ENCODE results near the gene SNAP47.

SNAP47 gene

GRCh38 chr1:227785805-227786671 lies 50.8 kb downstream of the SNAP47 start:
- no peak for DNase-seq (ENCODE audit: low read depth)

GRCh38 chr1:227786673-227787512 lies 51.7 kb downstream of the SNAP47 start:
- no peak for DNase-seq (ENCODE audit: low read depth)

GRCh38 chr1:227787513-227788270 lies 52.5 kb downstream of the SNAP47 start:
- DNase-seq (ENCODE audit: low read depth): peak; percentile 54

- no peak for DNase-seq (ENCODE audit: low read depth)
Measured at GRCh38 chr1:227788271-227789083, 53.2 kb downstream of the SNAP47 start.

- DNase-seq (ENCODE audit: low read depth): no peak
Measured at GRCh38 chr1:227789084-227790033, 54.1 kb downstream of the SNAP47 start.

GRCh38 chr1:227790034-227790400 lies 54.8 kb downstream of the SNAP47 start:
- no peak for DNase-seq (ENCODE audit: low read depth)

- no peak for DNase-seq (ENCODE audit: low read depth)
Measured at GRCh38 chr1:227790868-227791267, 55.6 kb downstream of the SNAP47 start.

GRCh38 chr1:227791425-227792143 lies 56.3 kb downstream of the SNAP47 start:
- no peak for DNase-seq (ENCODE audit: low read depth)

- no peak for DNase-seq (ENCODE audit: low read depth)
Measured at GRCh38 chr1:227792216-227793078, 57.2 kb downstream of the SNAP47 start.

GRCh38 chr1:227793079-227793947 lies 58.1 kb downstream of the SNAP47 start:
- no peak for DNase-seq (ENCODE audit: low read depth)

GRCh38 chr1:227793948-227794816 lies 58.9 kb downstream of the SNAP47 start:
- DNase-seq (ENCODE audit: low read depth): peak; percentile 52

GRCh38 chr1:227794817-227795192 lies 59.6 kb downstream of the SNAP47 start:
- DNase-seq (ENCODE audit: low read depth): no peak

GRCh38 chr1:227795732-227796131 lies 60.5 kb downstream of the SNAP47 start:
- no peak for DNase-seq (ENCODE audit: low read depth)

GRCh38 chr1:227796359-227796915 lies 61.2 kb downstream of the SNAP47 start:
- no peak for DNase-seq (ENCODE audit: low read depth)

- no peak for DNase-seq (ENCODE audit: low read depth)
Measured at GRCh38 chr1:227797144-227797543, 61.9 kb downstream of the SNAP47 start.

GRCh38 chr1:227797625-227798024 lies 62.4 kb downstream of the SNAP47 start:
- no peak for DNase-seq (ENCODE audit: low read depth)

All from non-pigmented ciliary epithelial cell (primary cell).